Cardiac septum (tissue), 1 donor: ENCODE results near the gene C1orf232. TPM values are rescaled to one million over a fixed set of nuclear protein-coding genes. Genes with fewer than 3 reads are reported as not detected.

Experiments used
- DNase-seq: peaks from one replicate; pipeline ENCODE4 v3.0.0-alpha.2; 2020; ENCODE audit warnings: low spot score
- intact Hi-C: fragments of 100-400 bp; cut with DNase I; formaldehyde crosslinking; loops from one replicate; pipeline ENCODE4 v1.14.0; 2022
- total RNA-seq: library from RNA; stranded (reverse); fragmentation: NEBNext Ultra II Directional; extraction: Animal tissue kit (Norgen Biotek cat#: 25700); gene quantifications from one replicate; pipeline ENCODE4 v1.2.1, GENCODE V29; 2021
- donor health status: DM: no; HTN: no; CAD: no.

Gene C1orf232
- total RNA-seq, 1 donor from 2014 or later, result not detected

DNA sequence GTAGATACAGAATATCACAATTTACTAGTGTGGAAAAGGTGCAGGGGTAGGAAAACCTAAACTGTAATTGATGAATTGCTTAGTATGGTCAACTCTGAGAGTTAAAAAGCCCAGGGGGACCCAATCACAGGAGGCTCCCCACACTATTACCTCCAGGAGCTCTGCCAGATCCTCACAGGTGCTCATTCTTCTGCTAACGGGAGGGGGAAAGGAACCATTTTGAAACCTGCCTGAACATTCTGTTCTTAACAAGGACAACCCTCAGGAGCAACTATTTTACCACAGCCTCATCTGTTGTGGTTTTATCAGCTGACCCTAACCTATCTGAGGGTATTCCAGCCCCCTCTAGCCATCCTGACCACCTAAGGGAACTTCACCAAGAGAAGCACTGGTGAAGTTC lies 38.1 kb downstream of the C1orf232 start:
- intact Hi-C loops, result no loop called here
- DNase-seq, result no peak

DNA sequence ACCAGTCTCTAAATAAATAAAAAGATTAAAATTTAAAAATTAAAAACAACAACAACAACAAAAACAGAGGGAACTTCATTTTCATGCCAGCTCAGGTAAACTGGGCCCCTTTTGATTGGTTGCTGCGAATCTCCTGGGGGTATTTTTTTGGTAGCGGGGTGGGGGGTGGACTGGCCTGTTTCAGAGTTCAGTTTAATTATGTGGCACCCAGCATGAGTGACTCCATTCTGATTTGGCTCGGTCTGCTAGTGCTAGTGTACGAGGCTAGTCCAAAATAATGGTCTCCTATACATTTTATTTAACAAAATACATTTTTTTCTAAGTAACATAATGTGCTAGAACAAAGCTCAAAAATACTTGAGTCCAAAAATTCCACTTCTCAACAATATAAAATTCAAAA lies 39.0 kb downstream of the C1orf232 start:
- no peak for DNase-seq
- intact Hi-C loops, result no loop called here

DNA sequence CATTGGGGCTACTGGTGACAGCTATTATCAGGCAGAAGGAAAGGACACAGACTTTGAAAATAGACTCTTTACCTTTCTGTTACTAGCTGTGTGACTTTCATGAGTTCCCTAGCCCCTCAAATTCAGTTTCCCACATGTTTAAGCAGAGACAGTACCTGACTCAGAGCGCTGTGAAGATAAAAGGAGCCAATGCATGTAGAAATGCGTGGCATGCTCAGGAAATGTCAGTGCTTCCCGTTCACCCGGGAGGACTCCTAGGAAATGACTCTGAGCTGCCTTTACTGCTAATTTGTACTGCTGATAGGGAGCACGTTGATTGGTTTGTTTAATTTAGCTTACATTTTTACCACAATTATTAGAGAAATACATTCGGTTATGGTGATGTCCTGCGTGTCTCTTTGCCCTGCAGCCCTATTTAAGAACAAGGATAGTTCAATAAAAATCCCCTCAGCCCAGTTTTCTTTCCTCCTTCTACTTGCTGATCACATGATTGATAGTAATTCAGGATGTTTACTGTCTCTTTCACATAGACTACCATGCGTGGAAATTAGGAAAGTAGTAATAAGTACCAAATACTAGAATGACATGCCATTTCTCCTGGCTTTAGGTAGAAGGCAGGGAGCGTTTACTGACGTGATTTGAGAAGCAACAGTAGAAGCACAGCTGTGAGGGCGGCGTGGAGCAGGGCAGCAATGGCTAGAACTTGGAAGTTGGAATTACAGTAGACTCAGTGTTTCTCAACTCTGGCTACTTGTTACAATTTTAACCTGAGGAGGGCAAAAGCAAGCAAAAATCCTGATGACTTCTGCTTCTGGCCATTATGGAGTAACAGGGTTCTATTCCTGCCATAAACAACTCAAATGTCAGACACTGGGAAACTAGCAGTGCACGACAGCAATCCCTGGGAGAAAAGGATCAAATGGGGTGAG lies 41.3 kb downstream of the C1orf232 start:
- intact Hi-C loops, result no loop called here
- no peak for DNase-seq

DNA sequence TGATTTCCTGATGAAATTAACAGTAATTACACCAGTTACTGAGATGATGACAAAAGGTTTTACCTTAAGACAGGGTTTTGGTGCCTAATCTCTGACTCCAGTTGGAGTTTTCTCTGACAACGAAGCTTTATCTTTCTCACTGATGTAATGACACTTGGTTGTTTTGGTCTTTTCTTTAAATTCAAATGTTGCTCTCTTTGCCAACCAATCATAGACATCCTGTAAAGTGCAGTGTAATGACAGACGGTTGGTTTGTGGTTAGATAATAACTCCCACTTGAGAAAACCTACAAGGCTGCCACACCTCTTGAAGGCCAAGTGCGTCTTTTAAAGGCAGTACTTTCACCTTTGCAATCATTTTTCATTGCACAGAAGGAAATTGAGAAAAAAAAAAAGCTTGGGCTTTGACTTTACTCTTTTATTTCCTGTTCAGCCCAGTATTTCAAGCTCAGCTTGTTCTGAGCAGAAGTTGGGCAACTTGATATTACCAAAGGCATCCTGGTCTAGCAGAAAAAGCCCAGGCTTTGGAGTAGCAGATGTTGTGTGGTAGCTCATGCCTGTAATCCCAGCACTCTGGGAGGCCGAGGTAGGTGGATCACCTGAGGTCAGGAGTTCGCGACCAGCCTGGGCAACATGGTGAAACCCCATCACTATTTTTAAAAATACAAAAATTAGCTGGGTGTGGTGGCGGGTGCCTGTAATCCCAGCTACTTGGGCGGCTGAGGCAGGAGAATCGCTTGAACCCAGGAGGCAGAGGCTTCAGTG lies 42.3 kb downstream of the C1orf232 start:
- intact Hi-C loops, result no loop called here
- no peak for DNase-seq

DNA sequence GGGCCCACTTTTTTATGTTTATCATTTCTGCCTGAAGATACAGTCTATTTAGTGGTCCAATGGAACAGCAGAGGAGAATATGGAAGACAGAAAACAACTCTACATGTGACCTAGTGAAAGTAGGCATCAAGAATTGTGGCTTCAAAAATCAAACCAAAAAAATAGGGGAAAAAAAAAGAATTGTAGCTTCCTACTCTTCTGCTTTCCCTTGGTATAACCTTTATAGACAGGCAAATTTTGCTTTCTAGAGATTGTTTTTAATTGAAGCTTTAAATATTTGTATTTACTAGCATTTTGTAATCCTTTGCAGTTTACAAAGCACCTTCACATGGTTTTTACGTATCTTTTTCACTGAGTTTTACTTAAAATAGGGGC lies 42.8 kb downstream of the C1orf232 start:
- intact Hi-C loops, result no loop called here
- no peak for DNase-seq

DNA sequence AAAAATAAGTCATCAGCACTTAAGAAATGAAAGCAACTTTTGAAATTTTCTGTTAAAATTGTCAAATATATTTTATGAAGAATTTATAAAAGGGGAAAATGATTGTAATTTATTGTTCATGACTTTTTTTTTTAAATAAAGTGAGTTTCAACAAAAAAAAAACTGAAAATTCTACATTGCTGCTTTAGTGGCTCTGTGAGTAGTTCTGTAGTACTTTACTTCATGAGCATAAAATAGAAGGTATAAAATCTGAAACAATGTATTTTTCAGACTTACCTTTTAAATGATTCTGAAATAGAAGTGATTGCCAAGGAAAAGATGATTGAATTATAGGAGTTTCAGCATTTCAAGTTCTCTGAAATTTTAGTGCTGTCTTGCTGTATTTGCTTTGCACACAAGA lies 43.4 kb downstream of the C1orf232 start:
- intact Hi-C loops, result no loop called here
- DNase-seq, result no peak

DNA sequence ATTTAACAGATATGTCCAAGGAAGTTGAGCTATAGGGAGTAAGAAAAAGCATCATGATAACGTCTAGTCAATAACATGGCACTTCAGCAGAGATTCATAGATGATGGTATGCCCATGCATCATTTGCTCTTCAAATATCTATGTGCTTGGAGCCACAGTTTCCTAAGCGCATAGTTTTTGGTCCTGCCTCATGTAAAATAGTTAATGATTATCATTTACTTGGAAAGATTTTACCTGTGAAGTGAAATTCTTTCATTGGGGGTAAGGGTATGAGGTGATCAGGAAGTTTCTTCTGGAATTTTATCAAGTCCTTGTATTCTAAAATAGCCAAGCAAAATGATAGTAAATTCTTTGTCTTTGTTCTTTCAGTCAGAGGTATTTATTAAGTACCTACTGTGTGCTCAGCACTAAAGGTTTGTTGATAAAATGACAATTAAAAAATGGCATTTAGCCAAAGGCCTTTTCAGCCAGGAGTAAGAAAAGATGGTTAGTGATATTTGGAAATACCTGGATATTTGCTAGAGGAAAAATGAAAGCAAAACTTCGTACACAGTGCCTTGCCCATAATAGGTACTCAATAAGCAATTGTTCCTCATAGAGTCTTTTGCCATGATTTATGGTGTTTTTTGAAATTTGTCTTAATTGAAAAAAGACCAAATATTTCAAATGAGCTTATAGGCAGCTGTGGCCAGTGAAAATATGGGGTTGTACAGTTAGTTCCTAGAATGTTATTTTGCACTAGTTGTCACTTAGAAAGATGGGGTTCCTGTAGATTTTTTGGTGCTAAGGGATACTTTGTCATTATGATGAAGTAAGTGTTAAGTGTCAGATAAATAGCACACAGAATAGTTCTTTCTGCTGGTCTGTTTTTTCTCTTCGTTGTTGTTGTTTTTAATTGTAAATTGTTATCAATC lies 44.1 kb downstream of the C1orf232 start:
- intact Hi-C loops, result no loop called here
- DNase-seq, result no peak

DNA sequence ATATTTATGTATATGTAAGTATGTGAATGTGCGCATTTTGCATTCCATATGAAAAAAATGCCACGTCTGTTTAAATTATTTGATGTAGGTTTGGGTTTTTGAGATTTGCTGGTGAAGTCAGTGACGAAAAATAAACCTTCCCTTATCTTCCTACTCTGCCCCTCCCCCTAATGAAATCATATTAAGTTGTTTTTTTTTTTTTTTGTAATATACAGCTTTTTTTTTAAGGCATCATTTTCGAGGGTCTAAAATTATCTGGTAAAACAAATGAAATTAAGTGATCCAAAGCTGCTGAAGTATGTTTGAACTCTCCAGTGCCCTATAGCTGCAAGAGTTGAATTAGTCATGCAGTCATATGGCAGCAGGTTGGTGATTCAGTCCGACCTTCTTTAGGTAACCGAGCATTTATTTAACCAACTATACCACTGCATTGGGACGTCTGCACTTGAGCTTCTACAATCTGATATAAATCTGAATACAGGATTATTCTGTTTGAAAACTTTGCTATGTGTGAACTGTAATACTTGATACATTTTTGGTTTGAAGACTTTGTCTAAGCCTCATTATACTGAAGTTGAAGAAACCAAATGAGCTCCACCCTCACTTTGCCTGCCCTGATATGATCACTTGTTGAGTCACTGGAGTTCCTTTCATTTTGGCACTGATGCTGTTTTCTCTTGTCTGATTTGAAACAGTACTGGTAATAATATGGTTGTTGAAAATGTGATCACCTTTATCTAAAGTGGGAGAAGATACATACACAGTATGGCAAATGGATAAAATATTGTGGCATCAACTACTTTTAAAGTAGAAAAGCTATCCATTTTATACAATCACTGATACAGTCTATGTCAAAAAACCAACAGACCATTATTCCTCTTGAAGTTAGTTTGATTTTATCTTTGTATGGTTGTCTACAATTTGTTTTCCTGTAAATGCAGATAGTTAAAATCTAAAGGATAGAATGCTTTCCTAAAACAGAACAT lies 45.5 kb downstream of the C1orf232 start:
- intact Hi-C loops, result no loop called here
- no peak for DNase-seq

DNA sequence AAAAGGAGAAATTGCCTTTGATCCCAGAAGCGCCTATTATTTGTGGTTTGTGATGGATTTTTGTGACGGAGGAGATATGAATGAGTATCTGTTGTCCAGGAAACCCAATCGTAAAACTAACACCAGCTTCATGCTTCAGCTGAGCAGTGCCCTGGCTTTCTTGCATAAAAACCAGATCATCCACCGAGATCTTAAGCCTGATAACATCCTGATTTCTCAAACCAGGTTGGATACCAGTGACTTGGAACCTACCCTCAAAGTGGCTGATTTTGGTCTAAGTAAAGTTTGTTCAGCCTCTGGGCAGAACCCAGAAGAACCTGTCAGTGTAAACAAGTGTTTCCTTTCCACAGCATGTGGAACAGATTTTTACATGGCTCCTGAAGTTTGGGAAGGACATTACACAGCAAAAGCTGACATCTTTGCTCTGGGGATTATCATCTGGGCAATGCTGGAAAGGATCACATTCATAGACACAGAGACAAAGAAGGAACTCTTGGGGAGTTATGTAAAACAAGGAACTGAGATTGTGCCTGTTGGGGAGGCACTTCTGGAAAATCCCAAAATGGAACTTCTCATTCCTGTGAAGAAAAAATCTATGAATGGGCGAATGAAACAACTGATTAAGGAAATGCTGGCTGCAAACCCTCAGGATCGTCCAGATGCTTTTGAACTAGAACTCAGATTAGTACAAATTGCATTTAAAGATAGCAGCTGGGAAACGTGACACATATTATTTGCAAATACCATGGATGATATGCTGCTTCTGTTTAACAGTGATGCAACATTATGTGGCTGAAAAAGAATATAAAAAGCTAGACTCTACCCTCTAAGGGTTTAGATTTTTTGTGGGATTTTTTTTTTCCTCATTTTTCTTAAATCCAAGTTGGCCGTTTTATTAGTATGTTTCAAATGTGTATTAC lies 46.6 kb downstream of the C1orf232 start:
- no peak for DNase-seq
- intact Hi-C loops, result no loop called here

DNA sequence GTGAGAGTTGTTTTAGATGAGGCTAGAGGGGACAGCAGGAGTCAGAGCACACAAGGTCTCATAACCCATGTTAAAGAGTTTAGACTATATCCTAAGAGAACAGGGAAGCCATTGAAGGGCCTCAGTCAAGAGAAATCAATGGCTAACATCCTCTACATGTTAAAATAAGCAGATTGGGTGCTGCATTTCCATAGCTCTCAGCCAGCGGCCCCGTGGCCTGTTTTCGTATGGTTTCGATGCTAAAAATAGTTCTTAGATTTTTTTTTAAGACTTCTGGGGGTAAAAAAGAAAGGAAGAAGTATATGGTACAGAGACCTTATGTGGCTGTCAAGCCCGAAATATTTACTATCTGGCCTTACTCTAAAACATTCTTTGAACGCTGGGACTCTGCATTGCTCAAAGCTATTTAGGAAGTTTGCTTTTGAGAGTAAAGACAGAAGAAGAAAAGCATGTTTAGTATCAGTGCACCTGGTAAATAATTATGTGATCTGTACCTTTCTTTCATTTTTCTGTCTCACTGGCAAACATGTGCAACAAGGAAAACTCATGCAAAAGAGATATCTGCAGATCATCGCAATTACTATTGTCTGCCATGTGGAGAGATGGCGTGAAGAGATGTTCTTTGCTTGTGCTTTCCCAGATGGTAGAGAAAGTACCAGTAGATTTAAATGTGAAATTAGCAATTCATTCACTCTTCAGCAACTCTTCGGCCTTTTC lies 48.7 kb downstream of the C1orf232 start:
- intact Hi-C loops, result no loop called here
- no peak for DNase-seq

DNA sequence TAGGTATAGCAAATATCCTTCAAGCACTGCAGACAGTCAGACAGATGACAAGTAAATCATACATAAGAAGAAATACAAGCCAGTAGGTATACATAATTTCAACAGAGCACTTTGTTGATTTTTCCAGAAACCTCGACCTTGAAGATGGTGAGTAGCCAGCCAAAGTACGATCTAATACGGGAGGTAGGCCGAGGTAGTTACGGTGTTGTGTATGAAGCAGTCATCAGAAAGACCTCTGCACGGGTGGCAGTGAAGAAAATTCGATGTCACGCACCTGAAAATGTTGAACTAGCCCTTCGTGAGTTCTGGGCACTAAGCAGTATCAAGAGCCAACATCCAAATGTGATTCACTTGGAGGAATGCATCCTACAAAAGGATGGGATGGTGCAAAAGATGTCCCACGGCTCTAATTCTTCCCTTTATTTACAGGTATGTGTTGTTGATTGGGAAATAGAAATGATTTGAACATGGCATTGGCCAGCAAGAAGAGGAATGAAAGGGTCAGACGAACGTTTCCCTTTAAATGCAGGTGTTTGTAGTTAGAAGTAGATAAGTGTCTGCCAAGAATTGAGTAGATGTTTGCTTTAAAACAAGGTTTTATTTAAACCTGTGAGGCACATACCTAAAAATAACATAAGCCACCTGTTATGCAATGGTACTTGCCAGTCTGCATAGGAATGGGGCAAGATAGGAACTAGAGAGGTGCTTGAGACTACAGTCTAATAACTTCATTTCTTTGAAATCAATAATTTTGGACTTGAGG lies 54.4 kb downstream of the C1orf232 start:
- intact Hi-C loops, result loop anchor here (5.0 kb wide), 1 partner anchor 77 kb away; no protein-coding TSS in a partner anchor
- DNase-seq, result no peak

Other genes with a start within 250 kb of the C1orf232 start
- 18.5 TPM for gene PAFAH2, start 170.9 kb downstream of the C1orf232 start, total RNA-seq
- gene EXTL1, start 147.2 kb downstream of the C1orf232 start, total RNA-seq, result 9.2 TPM
- gene SLC30A2, start 122.8 kb downstream of the C1orf232 start, total RNA-seq, result 5.0 TPM
- gene TRIM63, start 101.3 kb downstream of the C1orf232 start, total RNA-seq, result 123 TPM
- gene PDIK1L, start 57.1 kb downstream of the C1orf232 start, total RNA-seq, result 3.5 TPM
- 3.8 TPM for gene FAM110D, start 9.9 kb downstream of the C1orf232 start, total RNA-seq
- gene ZNF593, start 945 bp upstream of the C1orf232 start, total RNA-seq, result 23.2 TPM
- not detected for gene ZNF593OS, start 2.9 kb upstream of the C1orf232 start, total RNA-seq
- 2.9 TPM for gene CNKSR1, start 8.5 kb upstream of the C1orf232 start, total RNA-seq
- gene CATSPER4, start 21.6 kb upstream of the C1orf232 start, total RNA-seq, result not detected
- 25.8 TPM for gene CEP85, start 65.2 kb upstream of the C1orf232 start, total RNA-seq
- 55.0 TPM for gene SH3BGRL3, start 111.1 kb upstream of the C1orf232 start, total RNA-seq
- gene UBXN11, start 137.7 kb upstream of the C1orf232 start, total RNA-seq, result 8.3 TPM
- 4.6 TPM for gene CD52, start 149.0 kb upstream of the C1orf232 start, total RNA-seq
- gene CRYBG2, start 185.2 kb upstream of the C1orf232 start, total RNA-seq, result not detected
- gene ZNF683, start 203.8 kb upstream of the C1orf232 start, total RNA-seq, result not detected
- gene LIN28A, start 241.9 kb upstream of the C1orf232 start, total RNA-seq, result not detected